MG63 (cell line): Measurements from ENCODE around the gene SLC16A10. TPM values are rescaled to one million over a fixed set of nuclear protein-coding genes. Genes with fewer than 3 reads are reported as not detected.
"Not testable (repeated sequence)": the region's sequence is repeated elsewhere in the genome, so short reads cannot be mapped to it uniquely, and the experiment has no call there.

ENCODE experiments used
- DNase-seq: peaks from one replicate; pipeline ENCODE4 v3.0.0-alpha.2; 2020
- H3K27me3 ChIP-seq: fragments of 250-450 bp; sonication (Bioruptor Pico); 2 replicates; pipeline ENCODE4 v1.5.1; 2020; ENCODE audit warnings: mild to moderate bottlenecking, moderate library complexity
- H3K36me3 ChIP-seq: fragments of 250-450 bp; sonication (Bioruptor Pico); 2 replicates; pipeline ENCODE4 v1.5.1; 2020; ENCODE audit warnings: mild to moderate bottlenecking, moderate library complexity
- H3K4me3 ChIP-seq: fragments of 250-450 bp; sonication (Bioruptor Pico); 2 replicates; pipeline ENCODE4 v1.5.1; 2020; ENCODE audit warnings: mild to moderate bottlenecking, moderate library complexity
- H3K9me3 ChIP-seq: fragments of 250-450 bp; sonication (Bioruptor Pico); 2 replicates; pipeline ENCODE4 v1.5.1; 2020; ENCODE audit warnings: mild to moderate bottlenecking, moderate library complexity
- total RNA-seq: library from RNA; depleted of rRNA; stranded (reverse); fragments of >200 nt; shearing (Covaris generic); gene quantifications from 2 replicates; pipeline ENCODE4 v1.2.3, GENCODE V29; 2014; ENCODE audit warnings: low replicate concordance

The SLC16A10 gene
- total RNA-seq, 1 experiment from 2014 or later = 0.40 TPM

DNA sequence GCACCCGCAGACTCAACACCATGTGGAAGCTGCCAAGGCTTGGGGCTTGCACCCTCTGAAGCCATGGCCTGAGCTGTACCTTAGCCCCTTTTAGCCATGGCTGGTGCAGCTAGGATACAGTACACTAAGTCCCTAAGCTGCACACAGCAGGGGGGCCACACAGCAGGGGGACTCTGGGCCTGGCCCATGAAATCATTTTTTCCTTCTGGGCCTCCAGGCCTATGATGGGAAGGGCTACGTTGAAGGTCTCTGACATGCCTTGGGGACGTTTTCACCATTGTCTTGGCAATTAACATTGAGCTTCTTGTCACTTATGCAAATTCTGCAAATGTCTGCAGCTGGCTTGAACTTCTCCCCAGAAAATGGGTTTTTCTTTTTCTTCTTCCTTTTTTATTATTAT, 103.3 kb downstream of the SLC16A10 start:
- H3K27me3 ChIP-seq = no peaks in the 10 kb centered on the region
- H3K9me3 ChIP-seq = no peaks in the 10 kb centered on the region
- no peaks in the 10 kb centered on the region for H3K36me3 ChIP-seq
- DNase-seq = no peak
- H3K4me3 ChIP-seq = no peak overlapping the region

DNA sequence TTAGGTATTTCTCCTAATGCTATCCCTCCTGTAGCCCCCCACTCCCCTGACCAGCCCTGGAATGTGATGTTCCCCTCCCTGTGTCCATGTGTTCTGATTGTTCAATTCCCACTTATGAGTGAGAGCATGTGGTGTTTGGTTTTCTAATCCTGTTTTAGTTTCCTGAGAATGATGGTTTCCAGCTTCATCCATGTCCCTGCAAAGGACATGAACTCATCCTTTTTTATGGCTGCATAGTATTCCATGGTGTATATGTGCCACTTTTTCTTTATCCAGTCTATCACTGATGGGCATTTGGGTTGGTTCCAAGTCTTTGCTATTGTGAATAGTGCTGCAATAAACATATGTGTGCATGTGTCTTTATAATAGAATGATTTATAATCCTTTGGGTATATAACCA, 103.8 kb downstream of the SLC16A10 start:
- H3K4me3 ChIP-seq = not testable (repeated sequence)

DNA sequence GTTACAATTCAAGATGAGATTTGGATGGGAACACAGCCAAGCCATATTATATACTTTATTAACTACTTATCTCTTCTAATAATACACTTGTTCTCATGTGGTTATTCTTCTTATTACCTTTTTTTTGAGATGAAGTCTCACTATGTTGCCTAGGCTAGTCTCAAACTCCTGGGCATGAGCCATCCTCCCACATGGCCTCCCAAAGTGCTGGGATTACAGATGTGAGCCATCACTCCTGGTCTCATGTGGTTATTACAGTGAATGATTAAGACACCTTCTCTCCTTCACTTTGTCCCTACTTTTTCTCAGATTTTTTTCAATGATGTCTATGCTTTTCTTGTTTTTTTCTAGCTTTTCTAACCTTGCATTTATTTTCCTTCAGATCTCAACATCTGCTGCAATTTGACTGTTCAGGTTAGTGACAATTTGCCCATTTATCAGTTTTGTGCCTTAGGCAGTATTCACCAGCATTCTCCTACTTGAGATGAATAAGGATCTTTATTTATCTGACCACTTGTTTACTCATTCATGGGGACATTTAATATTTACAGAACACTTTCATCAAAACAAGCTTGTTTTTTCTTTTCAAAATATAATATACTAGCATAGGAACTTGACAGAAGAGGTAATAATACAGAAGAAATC, 105.7 kb downstream of the SLC16A10 start:
- no peak for DNase-seq
- Histone ChIP-seq H3K27me3 (no peaks in the 10 kb centered on the region), H3K4me3 (no peak overlapping the region), H3K9me3 (no peaks in the 10 kb centered on the region), H3K36me3 (no peaks in the 10 kb centered on the region)

More for the DNA sequence above, 103.8 kb downstream of the SLC16A10 start:
- H3K9me3 ChIP-seq, DNase-seq, H3K27me3 ChIP-seq, H3K36me3 ChIP-seq: not testable (repeated sequence)

DNA sequence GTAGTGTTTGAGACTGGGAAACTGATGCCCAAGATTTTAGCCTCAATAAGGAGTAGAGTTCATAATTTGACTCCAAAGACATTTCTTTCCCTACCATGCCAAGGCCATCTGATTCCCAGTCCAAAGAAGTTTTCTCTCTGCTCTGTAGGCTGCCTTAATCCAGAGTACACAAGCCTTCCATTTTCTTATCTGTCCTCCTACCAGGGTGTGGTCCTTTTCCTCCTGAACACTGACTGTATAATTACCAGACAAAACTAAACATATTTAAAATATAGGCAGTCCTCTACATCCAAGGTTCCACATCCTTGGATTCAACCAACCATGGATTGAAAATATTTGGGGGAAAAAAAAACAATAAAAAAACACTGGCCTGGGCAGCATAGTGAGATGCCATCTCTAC, 108.4 kb downstream of the SLC16A10 start:
- no peak for DNase-seq
- no peaks in the 10 kb centered on the region for H3K9me3 ChIP-seq
- no peaks in the 10 kb centered on the region for H3K36me3 ChIP-seq
- H3K27me3 ChIP-seq = no peaks in the 10 kb centered on the region
- no peak overlapping the region for H3K4me3 ChIP-seq

DNA sequence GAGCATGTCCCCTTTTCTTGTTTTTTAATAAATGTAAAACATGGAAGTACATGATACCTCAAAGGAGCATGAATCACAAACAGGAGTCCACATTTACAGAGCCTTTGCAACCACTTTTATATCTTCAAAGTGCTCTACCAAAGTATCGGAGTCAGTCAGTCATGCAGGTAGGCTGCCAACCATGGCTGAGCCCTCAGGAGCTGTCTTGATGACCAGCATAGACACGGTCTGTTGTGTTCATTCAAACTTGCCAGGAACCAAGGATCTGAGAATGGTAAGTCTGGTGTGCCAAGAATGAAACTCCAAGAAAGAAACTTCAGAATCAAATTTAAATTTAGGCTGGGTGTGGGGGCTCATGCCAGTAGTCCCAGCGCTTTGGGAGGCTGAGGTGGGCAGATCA, 111.5 kb downstream of the SLC16A10 start:
- H3K4me3 ChIP-seq = no peak overlapping the region
- no peak for DNase-seq
- H3K9me3 ChIP-seq = no peaks in the 10 kb centered on the region
- H3K36me3 ChIP-seq = no peaks in the 10 kb centered on the region
- no peaks in the 10 kb centered on the region for H3K27me3 ChIP-seq

DNA sequence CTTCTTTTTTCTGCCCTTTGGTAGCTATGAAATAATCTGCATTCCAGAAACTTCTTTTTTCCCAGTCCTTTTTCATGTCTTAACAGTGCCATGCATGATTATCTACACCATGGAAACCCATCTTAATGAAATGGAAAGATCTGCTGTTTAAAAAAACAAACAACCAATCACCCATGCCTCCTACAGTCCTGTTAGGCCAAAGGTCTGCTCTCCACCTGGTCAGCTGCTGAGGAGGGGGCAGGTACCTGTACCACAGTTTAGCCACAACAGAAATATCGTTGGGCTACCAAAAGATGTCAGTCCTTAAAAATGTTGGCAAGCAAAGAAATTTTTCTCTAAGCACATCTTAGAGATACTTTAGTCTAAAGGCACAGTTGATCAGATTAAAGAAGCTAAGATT, 112.6 kb downstream of the SLC16A10 start:
- H3K36me3 ChIP-seq = no peaks in the 10 kb centered on the region
- H3K9me3 ChIP-seq = no peaks in the 10 kb centered on the region
- no peak overlapping the region for H3K4me3 ChIP-seq
- DNase-seq = no peak
- no peaks in the 10 kb centered on the region for H3K27me3 ChIP-seq

DNA sequence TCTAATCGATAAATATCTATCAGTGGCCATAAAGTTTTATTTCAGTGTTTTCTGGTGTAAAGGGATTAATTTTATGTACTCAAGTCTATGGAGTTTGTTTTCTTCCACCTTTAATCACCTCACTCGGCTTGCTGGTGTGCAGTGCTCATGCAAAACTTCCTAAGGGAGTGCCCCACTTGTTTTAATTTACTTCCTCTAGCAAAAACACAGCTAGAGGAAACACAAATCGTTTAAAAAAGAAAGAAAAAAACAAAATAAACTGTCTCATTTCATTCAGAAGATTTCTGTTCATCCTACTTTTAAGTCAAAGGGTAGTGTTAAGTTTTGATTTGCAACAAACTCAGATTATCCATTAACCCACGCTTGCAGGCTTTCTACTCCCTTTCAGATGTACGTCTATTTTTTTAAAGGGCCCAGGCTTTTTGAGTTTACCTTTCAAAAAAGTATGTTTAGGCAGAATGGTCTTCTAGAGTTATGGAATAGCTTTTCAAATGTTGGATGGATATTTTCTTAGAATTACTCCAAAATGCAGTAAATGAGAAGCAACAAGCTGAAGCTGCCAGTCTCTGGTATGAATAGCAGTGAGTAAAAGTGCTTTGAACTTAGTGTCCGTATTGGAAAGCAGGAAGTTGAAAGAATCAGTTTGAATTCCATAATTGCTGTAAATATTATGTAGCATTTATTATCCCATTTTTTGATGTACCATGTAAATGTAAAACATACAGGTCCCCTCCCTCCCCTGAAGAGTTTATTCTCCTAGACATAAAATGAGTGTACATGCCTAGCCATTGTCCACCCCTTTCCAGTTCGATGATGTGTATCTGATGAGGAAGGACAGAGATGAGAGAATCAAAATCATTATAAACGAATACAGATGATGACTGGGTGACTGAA, 113.3 kb downstream of the SLC16A10 start:
- Histone ChIP-seq H3K9me3 (no peaks in the 10 kb centered on the region), H3K4me3 (no peak overlapping the region), H3K27me3 (no peaks in the 10 kb centered on the region), H3K36me3 (no peaks in the 10 kb centered on the region)
- no peak for DNase-seq

DNA sequence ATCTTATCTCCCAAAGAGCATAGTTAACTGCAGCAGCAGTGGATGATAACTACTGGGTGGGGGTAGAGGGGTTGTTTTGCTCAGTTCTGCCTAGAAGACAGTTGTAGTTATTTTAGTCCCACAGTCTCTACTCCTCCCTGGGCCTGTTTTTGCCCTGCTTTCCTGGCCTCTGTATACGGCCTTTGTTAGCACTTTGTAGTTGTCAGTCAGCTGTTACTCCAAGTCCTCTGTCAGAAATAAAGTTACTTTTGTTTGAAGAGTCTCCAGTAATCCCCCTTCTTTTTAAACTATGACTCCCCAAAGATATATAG, 113.9 kb downstream of the SLC16A10 start:
- Histone ChIP-seq H3K4me3 (no peak overlapping the region), H3K36me3 (no peaks in the 10 kb centered on the region), H3K9me3 (no peaks in the 10 kb centered on the region), H3K27me3 (no peaks in the 10 kb centered on the region)
- DNase-seq = no peak

DNA sequence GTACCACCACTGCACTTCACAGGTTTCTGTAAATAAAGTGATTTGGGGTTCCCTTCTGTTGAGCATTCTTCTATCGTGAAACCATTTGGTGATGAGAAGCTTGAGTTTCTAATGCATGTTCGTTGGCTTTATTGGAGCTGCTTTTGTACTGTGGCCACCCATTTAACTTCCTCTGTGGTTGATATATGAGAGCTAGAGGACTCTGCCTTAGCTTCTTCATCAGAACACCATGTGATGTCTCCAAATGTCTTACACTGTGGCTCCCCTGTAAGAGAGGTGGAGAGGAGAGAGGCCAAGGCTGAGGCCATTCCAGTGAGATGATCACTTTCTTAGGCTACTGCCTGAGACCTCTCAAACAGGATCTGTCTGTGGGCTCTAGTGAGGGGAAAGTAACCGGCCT, 114.5 kb downstream of the SLC16A10 start:
- Histone ChIP-seq H3K27me3 (no peaks in the 10 kb centered on the region), H3K9me3 (no peaks in the 10 kb centered on the region), H3K36me3 (no peaks in the 10 kb centered on the region), H3K4me3 (no peak overlapping the region)
- DNase-seq = no peak

DNA sequence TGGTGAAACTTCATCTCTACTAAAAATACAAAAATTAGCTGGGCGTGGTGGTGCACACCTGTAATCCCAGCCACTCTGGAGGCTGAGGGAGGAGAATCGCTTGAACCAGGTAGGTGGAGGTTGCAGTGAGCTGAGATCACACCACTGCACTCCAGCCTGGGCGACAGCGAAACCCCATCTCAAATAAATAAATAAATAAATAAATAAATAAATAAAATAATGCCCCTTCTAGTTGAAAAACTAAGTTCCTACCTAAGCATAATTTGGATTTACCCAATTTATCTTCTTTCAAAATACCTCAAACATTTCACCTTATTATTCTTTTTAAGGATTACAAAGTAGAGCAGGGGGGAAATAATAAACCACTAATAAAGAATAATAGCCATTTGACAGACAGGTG, 116.2 kb downstream of the SLC16A10 start:
- H3K4me3 ChIP-seq, H3K27me3 ChIP-seq, H3K36me3 ChIP-seq, H3K9me3 ChIP-seq, DNase-seq: not testable (repeated sequence)

DNA sequence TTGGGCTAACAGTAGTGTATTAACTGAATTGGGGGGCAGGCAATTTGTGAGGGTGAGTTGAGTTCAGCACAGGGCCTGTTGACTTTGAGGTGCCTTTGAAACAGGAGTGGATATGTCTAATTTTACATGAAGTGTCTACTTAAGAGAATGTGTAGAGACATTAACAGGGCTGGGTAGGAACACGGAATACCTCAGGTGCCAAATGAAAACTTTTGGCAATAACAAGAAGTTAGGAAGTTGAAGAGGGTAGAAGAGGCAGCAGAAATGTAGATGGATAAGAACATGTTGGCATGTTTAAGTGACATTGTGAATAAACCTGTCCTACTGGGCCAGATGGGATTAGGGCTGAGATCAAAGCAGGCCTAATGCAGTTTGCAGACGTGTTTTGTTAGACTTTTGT, 117.0 kb downstream of the SLC16A10 start:
- Histone ChIP-seq H3K9me3 (no peaks in the 10 kb centered on the region), H3K4me3 (no peak overlapping the region), H3K36me3 (no peaks in the 10 kb centered on the region), H3K27me3 (no peaks in the 10 kb centered on the region)
- no peak for DNase-seq

DNA sequence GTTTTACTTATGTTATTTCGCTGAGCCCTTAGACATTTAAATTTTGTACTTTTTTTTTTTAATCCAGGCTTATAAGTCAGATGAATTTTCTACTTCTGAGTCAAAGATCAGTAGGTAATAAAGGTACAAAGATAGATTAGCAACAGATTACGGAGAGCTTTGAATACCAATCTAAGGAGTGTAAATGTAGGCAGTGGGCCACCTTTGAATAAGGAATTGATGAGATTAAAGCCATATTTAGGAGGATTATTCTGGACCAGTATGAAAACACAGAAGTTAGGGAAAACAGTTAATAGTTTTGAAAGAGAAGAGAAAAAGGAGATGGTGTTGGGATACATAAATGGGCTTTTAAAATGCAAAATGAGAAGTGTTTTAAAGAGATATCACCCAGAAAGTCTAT, 117.6 kb downstream of the SLC16A10 start:
- Histone ChIP-seq H3K4me3 (no peak overlapping the region), H3K9me3 (no peaks in the 10 kb centered on the region), H3K36me3 (no peaks in the 10 kb centered on the region), H3K27me3 (no peaks in the 10 kb centered on the region)
- no peak for DNase-seq

DNA sequence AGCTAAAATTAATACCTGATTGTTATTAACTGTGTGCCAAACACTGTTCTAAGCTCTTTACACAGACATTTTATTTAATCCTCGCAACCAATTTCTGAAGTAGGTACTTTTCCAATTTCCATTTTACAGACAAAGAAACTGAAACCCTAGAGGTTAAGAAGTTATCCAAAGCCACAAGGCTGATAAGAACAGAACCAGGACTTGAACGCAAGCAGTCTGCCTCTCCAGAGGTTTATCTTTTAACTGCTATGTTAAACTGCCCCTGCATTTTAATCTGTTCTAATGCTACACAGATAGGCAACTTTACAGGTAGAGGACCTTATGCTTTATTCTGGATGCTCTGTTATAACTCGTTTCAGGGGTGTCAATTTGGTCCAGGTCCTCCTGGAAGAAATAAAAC, 118.2 kb downstream of the SLC16A10 start:
- no peak for DNase-seq
- no peaks in the 10 kb centered on the region for H3K27me3 ChIP-seq
- H3K4me3 ChIP-seq = no peak overlapping the region

DNA sequence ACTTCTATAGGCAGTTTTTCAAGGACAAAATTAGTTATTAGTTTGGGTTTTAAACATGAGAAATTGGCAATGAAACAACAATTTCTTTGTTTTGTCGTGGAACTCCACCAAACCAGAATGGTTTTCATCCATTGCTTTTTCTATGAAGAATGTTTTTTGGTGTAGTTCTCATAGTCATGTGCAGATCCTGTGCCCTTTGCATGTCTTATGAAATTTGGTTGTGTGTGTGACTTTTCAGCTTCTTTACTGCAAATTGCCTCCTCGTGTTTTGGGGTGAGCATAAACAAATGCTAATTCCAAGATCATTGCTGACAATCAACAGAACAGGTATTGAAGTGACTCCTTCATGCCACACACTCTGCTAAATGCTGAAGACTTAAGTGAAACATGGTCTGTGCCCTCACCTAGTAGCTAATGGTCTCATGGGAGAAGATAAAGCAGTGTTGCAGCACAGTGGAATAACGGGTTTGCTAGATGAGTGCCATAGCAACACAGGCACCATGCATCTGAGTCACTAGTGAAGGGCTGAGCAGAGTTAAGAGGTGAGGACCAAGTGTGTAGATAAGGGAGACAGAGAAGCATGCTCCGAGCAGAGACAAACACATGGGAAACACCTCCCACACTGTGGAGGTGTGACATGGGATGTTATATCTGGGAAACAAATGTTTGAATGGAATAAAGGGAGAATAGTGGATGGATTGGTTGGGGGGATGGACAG, 120.0 kb downstream of the SLC16A10 start:
- Histone ChIP-seq H3K4me3 (no peak overlapping the region), H3K9me3 (no peaks in the 10 kb centered on the region), H3K27me3 (no peaks in the 10 kb centered on the region), H3K36me3 (no peaks in the 10 kb centered on the region)
- no peak for DNase-seq

More for the DNA sequence above, 118.2 kb downstream of the SLC16A10 start:
- no peaks in the 10 kb centered on the region for H3K36me3 ChIP-seq
- H3K9me3 ChIP-seq = no peaks in the 10 kb centered on the region

DNA sequence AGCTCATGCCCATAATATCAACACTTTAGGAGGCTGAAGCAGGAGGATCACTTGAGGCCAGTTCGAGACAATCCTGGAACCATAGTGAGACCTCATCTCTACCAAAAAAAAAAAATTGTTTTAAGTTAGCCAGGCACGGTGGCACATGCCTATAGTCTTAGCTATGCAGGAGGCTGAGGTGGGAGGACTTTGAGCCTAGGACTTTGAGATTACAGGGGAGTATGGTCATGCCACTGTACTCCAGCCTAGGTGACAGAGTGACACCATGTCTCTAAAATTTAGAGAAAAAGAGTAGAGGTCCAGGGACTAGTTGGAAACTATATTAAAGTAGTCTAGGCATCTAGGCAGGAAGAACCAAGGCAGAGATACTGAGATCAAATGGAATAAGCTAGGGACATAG, 121.6 kb downstream of the SLC16A10 start:
- DNase-seq = no peak
- H3K4me3 ChIP-seq = no peak overlapping the region
- no peaks in the 10 kb centered on the region for H3K9me3 ChIP-seq
- no peaks in the 10 kb centered on the region for H3K27me3 ChIP-seq
- no peaks in the 10 kb centered on the region for H3K36me3 ChIP-seq

DNA sequence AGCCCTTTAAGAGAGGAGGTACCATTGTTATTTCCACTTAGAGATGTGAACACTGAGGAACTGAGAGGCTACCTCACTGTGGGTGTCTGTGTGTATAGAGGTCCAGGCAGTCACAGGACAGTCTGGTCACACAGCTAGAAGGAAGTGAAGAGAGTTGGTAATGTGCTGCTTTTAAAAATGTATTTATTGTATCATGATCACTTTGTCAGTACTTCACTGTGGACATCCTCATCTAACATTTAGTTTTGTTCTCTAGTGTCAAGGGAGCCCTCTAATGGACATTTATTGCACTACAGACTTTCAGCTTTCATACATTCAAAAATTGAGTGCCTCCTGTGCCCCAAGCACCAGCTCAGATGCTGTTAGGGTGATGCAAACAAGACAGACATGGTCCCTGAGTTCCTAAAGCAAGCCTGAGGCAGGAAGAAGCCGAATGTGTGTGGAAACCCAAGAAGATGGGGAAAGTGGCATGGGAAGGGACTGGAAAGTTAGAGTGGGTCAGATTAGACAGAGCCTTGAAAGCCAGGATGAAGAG, 123.0 kb downstream of the SLC16A10 start:
- Histone ChIP-seq H3K36me3 (no peaks in the 10 kb centered on the region), H3K27me3 (no peaks in the 10 kb centered on the region), H3K4me3 (no peak overlapping the region), H3K9me3 (no peaks in the 10 kb centered on the region)
- no peak for DNase-seq

DNA sequence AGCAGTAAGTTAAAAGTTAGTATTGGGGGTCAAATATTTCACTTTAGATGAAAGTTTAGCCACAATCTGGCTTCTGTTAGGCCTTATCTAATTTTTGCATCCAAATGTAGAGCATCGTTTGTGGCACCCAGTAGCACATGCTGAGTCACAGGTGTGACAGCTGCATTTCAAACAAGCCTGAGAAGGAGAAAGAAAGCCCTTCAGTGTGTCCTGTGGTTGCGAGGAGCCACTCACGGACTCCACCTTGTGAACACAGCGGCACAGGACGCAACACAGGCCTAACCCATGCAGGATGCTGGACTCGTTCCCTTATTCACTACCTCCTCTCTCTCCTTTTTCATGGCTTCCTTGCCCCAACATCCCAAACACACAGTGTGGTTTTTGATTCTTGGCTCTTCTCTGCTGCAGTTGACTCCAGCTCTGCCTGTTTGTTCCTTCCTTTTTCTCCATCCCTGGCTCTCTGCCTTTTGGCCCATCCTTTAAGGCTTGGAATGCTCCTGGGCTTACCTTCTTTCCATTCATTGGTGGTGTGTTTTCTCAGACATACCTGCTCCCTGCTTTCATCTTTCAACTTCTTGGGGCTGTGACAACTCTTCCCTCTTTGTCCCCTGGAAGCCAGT, 124.2 kb downstream of the SLC16A10 start:
- H3K4me3 ChIP-seq = no peak overlapping the region
- DNase-seq = no peak
- no peaks in the 10 kb centered on the region for H3K27me3 ChIP-seq
- H3K36me3 ChIP-seq = no peaks in the 10 kb centered on the region
- H3K9me3 ChIP-seq = no peaks in the 10 kb centered on the region
